GM12878 (cell line): ENCODE data around the gene LIMS2. TPM values are rescaled to one million over a fixed set of nuclear protein-coding genes. Genes with fewer than 3 reads are reported as not detected.

Experiments used
- ATAC-seq: fragments of 200-7000 bp; cut with Tn5 transposase; 3 replicates; pipeline ENCODE4 v1.9.1; 2020; ENCODE audit warnings: mild to moderate bottlenecking, moderate library complexity
- BruUV-seq: library from RNA; stranded (reverse); fragments of 400-500 nt; replicated peaks from 2 replicates; lab custom pipeline; 2021; lab: Mats Ljungman, UMichigan
- CTCF ChIA-PET: fragments of 300-600 bp; sonication (Branson Sonifier 250); formaldehyde crosslinking; extraction: SDS; loops from one replicate; lab custom pipeline; 2021; ENCODE audit warnings: inconsistent platforms; lab: Yijun Ruan, JAX
- POLR2A ChIA-PET: fragments of 350-600 bp; formaldehyde crosslinking; extraction: SDS; loops from one replicate; lab custom pipeline; 2021; ENCODE audit warnings: inconsistent platforms; lab: Charles Lee
- RAD21 ChIA-PET: fragments of 300-600 bp; sonication (Branson Sonifier 250); formaldehyde crosslinking; loops from one replicate; lab custom pipeline; 2023; ENCODE audit warnings: antibody characterized with exemption; ENCODE audit not compliant: unreplicated experiment; lab: Charles Lee
- SMC1A ChIA-PET: fragments of 300-600 bp; sonication (Branson Sonifier 250); formaldehyde crosslinking; loops from one replicate; lab custom pipeline; 2023; ENCODE audit not compliant: unreplicated experiment, uncharacterized antibody; lab: Charles Lee
- DNase-seq: peaks from one replicate; pipeline ENCODE4 v3.0.0-alpha.2; 2011; ENCODE audit warnings: low read depth, low spot score
- FAIRE-seq: peaks from 3 replicates; lab custom pipeline; 2011; peaks lifted over from hg19 to GRCh38; lab: Jason Lieb, UNC
- H2AFZ ChIP-seq: 2 replicates; pipeline ENCODE4 v1.6.0; 2011; ENCODE audit warnings: low read depth, low read length, control low read depth; ENCODE audit not compliant: control insufficient read depth
- H3K27ac ChIP-seq: 2 replicates; pipeline ENCODE4 v1.5.1; 2011; ENCODE audit warnings: control low read depth; ENCODE audit not compliant: control insufficient read depth, insufficient read depth
- H3K27me3 ChIP-seq, 2 experiments: replicated peaks in 1 of 2; 2 replicates each; pipeline versions ENCODE4 v1.6.0 to v1.6.1; 2011; ENCODE audit warnings: low read length in 1 of 2; ENCODE audit not compliant: control insufficient read depth in 2 of 2, insufficient read depth in 2 of 2
- H3K36me3 ChIP-seq, 2 experiments: 2 replicates each; pipeline ENCODE4 v1.5.1; 2011; ENCODE audit warnings: low read length in 1 of 2; ENCODE audit not compliant: control insufficient read depth in 2 of 2, insufficient read depth in 2 of 2
- H3K4me1 ChIP-seq: 2 replicates; pipeline ENCODE4 v1.6.1; 2011; ENCODE audit warnings: mild to moderate bottlenecking, low read length, moderate library complexity, mixed read lengths; ENCODE audit not compliant: control insufficient read depth, insufficient read depth
- H3K4me2 ChIP-seq: 2 replicates; pipeline ENCODE4 v1.6.0; 2011; ENCODE audit warnings: control low read depth; ENCODE audit not compliant: control insufficient read depth, insufficient read depth
- H3K4me3 ChIP-seq: fragments of 200-600 bp; sonication (generic); 2 replicates; pipeline ENCODE4 v1.5.1; 2016
- H3K79me2 ChIP-seq: 2 replicates; pipeline ENCODE4 v1.6.0; 2011; ENCODE audit warnings: low read length; ENCODE audit not compliant: control insufficient read depth, insufficient read depth
- H3K9ac ChIP-seq: 2 replicates; pipeline ENCODE4 v1.8.0; 2011; ENCODE audit warnings: low read length, control low read depth, mixed read lengths; ENCODE audit not compliant: control insufficient read depth, insufficient read depth
- H3K9me3 ChIP-seq: replicated peaks from 3 replicates; pipeline ENCODE4 v1.5.1; 2011; ENCODE audit warnings: mild to moderate bottlenecking, low read length; ENCODE audit not compliant: control insufficient read depth, insufficient read depth
- H4K20me1 ChIP-seq: 2 replicates; pipeline ENCODE4 v1.6.0; 2011; ENCODE audit not compliant: control insufficient read depth, insufficient read depth
- CHD1 ChIP-seq: IDR thresholded peaks from 2 replicates; pipeline ENCODE4 v1.6.1; 2012; ENCODE audit warnings: low read depth, low read length, improper control_type of control experiment
- ETV6 ChIP-seq, 2 experiments: fragments of 450-650 bp in 1 of 2; IDR thresholded peaks in 1 of 2; conservative IDR thresholded peaks in 1 of 2; 2 replicates each; pipeline ENCODE4 v1.6.1; 2014; ENCODE audit warnings: antibody characterized with exemption in 1 of 2, borderline replicate concordance in 1 of 2, low read depth in 1 of 2, mild to moderate bottlenecking in 1 of 2, moderate library complexity in 1 of 2
- IKZF1 ChIP-seq: fragments of 450-650 bp; conservative IDR thresholded peaks from 2 replicates; pipeline ENCODE4 v1.6.1; 2017; ENCODE audit warnings: antibody characterized with exemption, mild to moderate bottlenecking
- SMAD1 ChIP-seq: fragments of 450-650 bp; IDR thresholded peaks from 2 replicates; pipeline ENCODE4 v1.6.1; 2018; ENCODE audit warnings: mild to moderate bottlenecking, low read depth; ENCODE audit not compliant: partially characterized antibody
- SMC3 ChIP-seq: IDR thresholded peaks from 2 replicates; pipeline ENCODE4 v1.6.1; 2011; ENCODE audit warnings: low read length, improper control_type of control experiment, borderline replicate concordance
- ZZZ3 ChIP-seq: IDR thresholded peaks from 2 replicates; pipeline ENCODE4 v1.6.1; 2011; ENCODE audit warnings: low read depth; ENCODE audit not compliant: control insufficient read depth, insufficient read length
- WGBS: methylation state at CpG from one replicate; pipeline ENCODE4 v1.1.6; 2016; ENCODE audit warnings: low lambda C conversion rate; ENCODE audit not compliant: insufficient replicate concordance, insufficient coverage; ENCODE audit errors: missing lambda C conversion rate; 5-methylcytosine and 5-hydroxymethylcytosine counted together
- in situ Hi-C: fragments of 300-500 bp; cut with MboI; formaldehyde crosslinking; loops from 9 replicates; pipeline ENCODE4 v1.14.3; 2018; ENCODE audit warnings: mixed read lengths
- intact Hi-C: fragments of 100-400 bp; cut with micrococcal nuclease; formaldehyde crosslinking; loops from one replicate; pipeline ENCODE4 v1.14.2; 2022; ENCODE audit not compliant: unreplicated experiment
- polyA plus RNA-seq, 11 experiments: library from polyadenylated mRNA; depleted of rRNA in 4 of 11; unstranded in 6 of 11; stranded (reverse) in 5 of 11; fragments of >200 nt; fragmentation: Nextera tagmentation in 4 of 11; fragmentation: Illumina TruSeq in 1 of 11; extraction: Ambion mirVana in 4 of 11; extraction: Trizol in 1 of 11; gene quantifications; 1 replicate in 1 of 11; 2 replicates in 10 of 11; pipeline versions ENCODE4 v1.2.1 to v1.2.3, GENCODE V29; 2011 to 2016; ENCODE audit warnings: inconsistent platforms in 2 of 11, missing spikeins in 2 of 11, low read depth in 1 of 11
- total RNA-seq, 4 experiments: library from RNA; depleted of rRNA in 3 of 4; stranded (reverse); fragments of >200 nt in 3 of 4; fragmentation: Illumina TruSeq in 1 of 4; extraction: Trizol in 1 of 4; gene quantifications; 2 replicates each; pipeline versions ENCODE4 v1.2.1 to v1.2.3, GENCODE V29; 2013 to 2021
- TF ChIP-seq, protein P1 (sequence below): IDR thresholded peaks from 2 replicates; pipeline ENCODE4 v1.6.1; 2011; ENCODE audit warnings: borderline replicate concordance, low read depth, mild to moderate bottlenecking, moderate library complexity, mixed read lengths, low read length; ENCODE audit not compliant: insufficient read depth; ENCODE audit errors: extremely low read length
- TF ChIP-seq, protein P2 (sequence below): fragments of 450-650 bp; IDR thresholded peaks from 2 replicates; pipeline ENCODE4 v1.6.1; 2017; ENCODE audit warnings: borderline replicate concordance
- TF ChIP-seq, protein P3 (sequence below): IDR thresholded peaks from 2 replicates; pipeline ENCODE4 v1.6.1; 2011; ENCODE audit warnings: low read depth, mild to moderate bottlenecking, low read length, moderate library complexity, borderline replicate concordance; ENCODE audit errors: extremely low read depth

LIMS2 gene
- total and polyA plus RNA-seq, 10 of the 15 experiments (the other 5 are each of a cell fraction or from before 2014, with no cell fraction given): 0.06 to 0.81 (median 0.16) TPM; not detected in 2

DNA sequence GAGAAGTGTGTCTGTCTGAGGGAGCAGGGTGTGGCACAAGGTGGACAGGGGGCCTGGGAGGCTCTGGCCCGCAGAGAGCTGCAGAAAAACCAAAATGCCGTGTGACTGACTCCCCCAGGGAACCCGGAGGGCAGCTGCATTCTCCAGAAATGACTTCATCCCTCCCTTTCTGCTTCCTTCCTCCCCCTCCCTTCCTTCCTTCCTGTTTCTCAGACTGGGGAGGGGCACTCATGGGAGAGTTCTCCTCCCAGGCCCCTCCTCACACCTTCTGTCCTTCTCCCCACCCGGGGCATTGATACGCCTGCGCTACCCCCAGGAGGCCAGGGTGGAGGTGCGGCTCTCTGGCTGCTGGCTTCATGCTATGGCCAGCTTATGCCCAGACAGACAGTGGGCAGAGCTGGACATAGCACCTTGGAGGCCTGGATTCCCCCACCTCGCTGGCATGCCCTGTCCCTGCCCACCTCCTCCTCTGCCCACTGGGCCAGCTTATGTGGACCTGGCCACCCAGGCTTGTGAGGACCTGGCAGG is 37.5 kb downstream of the LIMS2 start:
- H3K27me3 ChIP-seq: no peaks in the 10 kb centered on the region
- 11% methylated on average over 8 of the region's 8 CpGs for WGBS
- DNase-seq: no peak
- H3K4me3 ChIP-seq: no peak overlapping the region
- H3K27ac ChIP-seq: no peak overlapping the region
- H3K4me1 ChIP-seq: peaks cover 13% of the 10 kb centered on the region
- FAIRE-seq: no peak
- SMC1A ChIA-PET: no interaction called here
- RAD21 ChIA-PET: no interaction called here
- H4K20me1 ChIP-seq: no peaks in the 10 kb centered on the region
- POLR2A ChIA-PET: no interaction called here
- TF ChIP-seq ZZZ3 (no peak), ETV6 (conservative IDR thresholded peaks at IDR 0.05 in 1 of 2, IDR thresholded peaks at IDR 0.05 in 1 of 2; ENCODE audit: borderline replicate concordance in 1 of 2, low read depth in 1 of 2) (peak in 1 of 2 experiments; percentile 81; a peak in 2 of 4 replicates), CHD1 (no peak), SMC3 (no peak), IKZF1 (peak; percentile 19; the same call in 1 of the 2 replicates), SMAD1 (no peak)
- TF ChIP-seq, protein P1, sequence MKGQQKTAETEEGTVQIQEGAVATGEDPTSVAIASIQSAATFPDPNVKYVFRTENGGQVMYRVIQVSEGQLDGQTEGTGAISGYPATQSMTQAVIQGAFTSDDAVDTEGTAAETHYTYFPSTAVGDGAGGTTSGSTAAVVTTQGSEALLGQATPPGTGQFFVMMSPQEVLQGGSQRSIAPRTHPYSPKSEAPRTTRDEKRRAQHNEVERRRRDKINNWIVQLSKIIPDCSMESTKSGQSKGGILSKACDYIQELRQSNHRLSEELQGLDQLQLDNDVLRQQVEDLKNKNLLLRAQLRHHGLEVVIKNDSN: no peak
- TF ChIP-seq, protein P2, sequence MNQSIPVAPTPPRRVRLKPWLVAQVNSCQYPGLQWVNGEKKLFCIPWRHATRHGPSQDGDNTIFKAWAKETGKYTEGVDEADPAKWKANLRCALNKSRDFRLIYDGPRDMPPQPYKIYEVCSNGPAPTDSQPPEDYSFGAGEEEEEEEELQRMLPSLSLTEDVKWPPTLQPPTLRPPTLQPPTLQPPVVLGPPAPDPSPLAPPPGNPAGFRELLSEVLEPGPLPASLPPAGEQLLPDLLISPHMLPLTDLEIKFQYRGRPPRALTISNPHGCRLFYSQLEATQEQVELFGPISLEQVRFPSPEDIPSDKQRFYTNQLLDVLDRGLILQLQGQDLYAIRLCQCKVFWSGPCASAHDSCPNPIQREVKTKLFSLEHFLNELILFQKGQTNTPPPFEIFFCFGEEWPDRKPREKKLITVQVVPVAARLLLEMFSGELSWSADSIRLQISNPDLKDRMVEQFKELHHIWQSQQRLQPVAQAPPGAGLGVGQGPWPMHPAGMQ: no peak
- TF ChIP-seq, protein P3, sequence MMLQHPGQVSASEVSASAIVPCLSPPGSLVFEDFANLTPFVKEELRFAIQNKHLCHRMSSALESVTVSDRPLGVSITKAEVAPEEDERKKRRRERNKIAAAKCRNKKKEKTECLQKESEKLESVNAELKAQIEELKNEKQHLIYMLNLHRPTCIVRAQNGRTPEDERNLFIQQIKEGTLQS: no peak
- TF ChIP-seq, all 136 proteins: peak for 2
- CTCF ChIA-PET: interaction anchor here (0.7 kb wide), 1 partner anchor 272 kb away, joined by 3 read pairs; no protein-coding TSS in a partner anchor
- in situ Hi-C loops: no loop called here
- H3K36me3 ChIP-seq: no peaks in the 10 kb centered on the region
- intact Hi-C loops: loop anchor here (5.0 kb wide), 1 partner anchor 40 kb away; no protein-coding TSS in a partner anchor
- H3K9me3 ChIP-seq: no peaks in the 10 kb centered on the region
- H3K4me2 ChIP-seq: no peak overlapping the region
- H3K9ac ChIP-seq: no peak overlapping the region
- H2AFZ ChIP-seq: no peak overlapping the region
- BruUV-seq: no TSS peak
- no peak for ATAC-seq
- H3K79me2 ChIP-seq: no peaks in the 10 kb centered on the region
